SH-SY5Y (cell line): ENCODE data around the gene GUCA2A.

Experiments used
- GATA2 ChIP-seq: IDR thresholded peaks from 2 replicates; pipeline ENCODE4 v1.6.1; 2011; ENCODE audit warnings: mild to moderate bottlenecking, low read depth, low read length
- GATA3 ChIP-seq: IDR thresholded peaks from 2 replicates; pipeline ENCODE4 v1.6.1; 2011; ENCODE audit warnings: low read depth, mild to moderate bottlenecking, low read length, moderate library complexity

Gene GUCA2A, protein sequence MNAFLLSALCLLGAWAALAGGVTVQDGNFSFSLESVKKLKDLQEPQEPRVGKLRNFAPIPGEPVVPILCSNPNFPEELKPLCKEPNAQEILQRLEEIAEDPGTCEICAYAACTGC

DNA sequence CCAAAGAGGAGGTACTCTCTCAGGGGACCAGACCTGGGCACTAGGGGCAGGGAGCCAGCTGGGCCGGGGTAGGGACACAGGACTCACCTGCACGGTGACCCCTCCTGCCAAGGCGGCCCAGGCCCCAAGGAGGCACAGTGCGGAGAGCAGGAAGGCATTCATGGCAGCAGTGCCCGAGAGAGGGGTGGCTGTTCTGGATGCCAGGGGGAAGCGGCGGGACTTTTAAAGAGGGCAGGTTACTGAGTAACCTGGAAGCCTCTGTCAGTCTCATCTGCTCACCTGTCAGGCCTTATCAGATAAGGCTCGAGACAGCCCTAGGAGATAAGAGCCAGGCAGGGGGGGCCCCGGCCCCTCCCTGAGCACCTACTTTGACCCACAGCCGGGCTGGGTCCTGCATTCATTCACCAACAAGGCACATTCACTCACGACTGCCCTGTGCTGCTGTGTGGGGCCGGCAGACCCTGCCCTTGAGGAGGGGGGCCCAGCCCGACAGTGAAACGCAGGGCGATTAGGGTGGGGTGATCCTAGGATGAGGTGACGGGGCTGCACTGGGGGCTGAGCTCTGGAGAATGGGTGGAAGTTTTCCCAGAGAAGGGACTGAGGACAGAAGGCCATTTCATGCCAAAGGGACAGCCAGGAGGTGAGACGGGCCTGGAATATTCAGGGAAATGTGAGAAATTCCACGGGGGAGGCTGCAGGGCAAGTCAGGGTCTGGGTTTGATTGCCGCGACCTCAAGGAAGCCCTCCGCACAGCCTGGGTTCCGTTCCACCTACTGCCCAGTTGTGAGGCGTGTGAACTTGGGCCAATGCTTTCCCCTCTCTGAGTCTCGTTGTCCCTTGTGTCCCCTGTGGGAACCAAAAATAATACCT, at the start of gene GUCA2A:
Gene GUCA2A (minus strand): TSS at position 195 of the 870 bp plus-strand sequence. CDS start 33 bp downstream, at position 162.
- TF ChIP-seq GATA2 (no peak), GATA3 (no peak)

DNA sequence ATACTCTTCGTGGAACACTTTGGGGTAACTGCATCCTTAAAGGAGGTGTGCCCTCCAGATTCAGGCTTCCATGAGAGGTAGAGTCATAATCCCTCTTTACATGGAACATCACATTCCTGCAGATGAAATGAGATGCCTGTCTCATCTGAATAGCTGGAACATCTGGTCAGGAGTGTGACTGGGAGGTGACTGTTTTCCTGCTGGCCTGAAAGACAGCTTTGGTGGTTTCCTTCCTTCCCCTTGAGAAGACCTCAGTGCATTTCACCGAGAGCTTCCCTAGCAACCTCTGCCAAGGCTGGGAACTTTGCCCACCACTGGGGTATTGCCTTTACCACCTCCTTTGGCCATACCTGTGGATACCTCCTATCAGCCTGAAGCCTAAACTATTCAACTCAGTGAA, 46.7 kb upstream of the GUCA2A start:
- TF ChIP-seq GATA3, result no peak
- no peak for TF ChIP-seq GATA2

DNA sequence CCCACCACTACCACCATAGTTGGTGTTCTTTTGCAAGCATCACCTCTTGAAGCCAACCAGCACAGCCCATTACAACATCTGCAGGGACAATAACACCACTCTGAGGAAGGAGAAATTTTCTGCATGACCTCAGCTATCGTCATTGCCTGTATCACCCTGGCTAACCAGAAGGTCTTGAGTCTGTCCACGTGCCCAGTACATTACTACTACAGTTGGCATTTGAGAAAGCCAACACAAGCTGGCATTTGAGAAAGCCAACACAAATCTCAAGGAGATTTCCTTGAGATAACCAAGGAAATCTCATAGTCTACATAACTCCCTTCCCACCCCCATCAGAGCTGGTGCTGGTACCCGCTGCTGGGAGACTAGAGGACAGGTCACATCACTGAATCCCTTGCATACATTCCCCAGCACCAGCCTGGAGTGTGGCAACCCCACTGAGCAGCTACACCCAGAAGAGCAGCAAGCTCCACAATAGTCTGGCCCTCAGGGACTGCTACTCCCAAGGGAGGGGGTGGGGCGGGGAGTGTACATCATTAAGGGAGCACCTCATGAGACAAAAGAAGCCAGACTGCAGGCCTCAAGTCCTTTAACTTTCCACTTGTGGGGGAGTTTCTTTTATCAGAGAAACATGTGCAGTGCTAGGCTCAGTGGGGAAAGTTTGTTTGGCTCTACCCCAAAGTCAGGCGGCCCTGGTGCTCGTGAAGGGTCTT, 46.0 kb upstream of the GUCA2A start:
- TF ChIP-seq GATA2 (no peak), GATA3 (no peak)

DNA sequence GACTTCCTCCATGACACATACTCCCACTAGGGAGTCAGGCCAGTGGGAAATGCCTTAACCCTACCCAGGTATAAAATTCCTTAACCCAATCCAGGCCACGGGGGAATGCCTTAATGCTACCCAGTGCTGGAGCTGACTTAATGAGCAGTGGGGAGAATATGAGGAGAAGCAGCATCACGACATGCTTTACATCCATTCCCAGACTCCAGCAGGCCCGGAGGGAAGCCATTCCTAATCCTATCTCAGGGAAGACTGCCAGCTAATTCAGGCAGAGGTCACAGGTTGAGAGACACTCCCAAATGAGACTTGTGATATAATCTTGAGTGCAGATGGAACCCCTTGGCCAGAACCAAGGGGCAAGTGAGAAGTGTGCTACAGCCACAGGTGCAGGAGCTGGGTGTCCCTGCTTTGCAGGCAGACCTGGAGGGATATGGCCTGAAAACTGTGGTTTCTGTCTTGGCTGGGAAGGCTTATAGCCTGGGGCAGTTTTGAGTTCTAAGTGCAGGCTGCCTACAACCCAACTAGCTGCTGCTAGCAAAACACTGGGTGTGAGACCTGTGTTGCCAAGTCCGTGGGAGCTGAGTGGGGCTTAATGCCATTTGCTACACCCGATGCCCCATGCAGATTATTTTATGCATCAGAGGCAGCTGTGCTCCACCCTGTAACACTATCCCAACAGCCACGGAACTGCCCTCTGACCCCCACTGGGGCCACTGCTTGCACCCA, 45.1 kb upstream of the GUCA2A start:
- TF ChIP-seq GATA2 (no peak), GATA3 (no peak)

DNA sequence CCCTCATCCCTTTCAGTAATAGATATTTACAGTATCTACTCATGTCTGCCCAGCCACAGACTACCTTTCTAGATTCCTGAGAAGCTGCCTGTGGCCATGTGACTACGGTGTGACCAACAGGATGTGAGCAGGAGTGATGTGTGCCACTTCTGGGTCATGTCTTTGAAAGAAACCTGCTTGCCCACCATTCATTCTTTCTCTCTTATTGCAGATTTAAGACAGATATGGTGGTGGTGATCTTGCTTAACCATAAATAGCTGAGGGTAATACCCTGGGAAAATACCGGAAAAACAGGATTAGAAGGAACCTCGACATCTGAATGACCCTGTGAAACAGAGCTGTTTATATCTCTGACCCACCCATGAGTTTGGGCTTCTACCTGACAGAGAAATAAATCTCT, 41.6 kb upstream of the GUCA2A start:
- TF ChIP-seq GATA3, result no peak
- no peak for TF ChIP-seq GATA2

DNA sequence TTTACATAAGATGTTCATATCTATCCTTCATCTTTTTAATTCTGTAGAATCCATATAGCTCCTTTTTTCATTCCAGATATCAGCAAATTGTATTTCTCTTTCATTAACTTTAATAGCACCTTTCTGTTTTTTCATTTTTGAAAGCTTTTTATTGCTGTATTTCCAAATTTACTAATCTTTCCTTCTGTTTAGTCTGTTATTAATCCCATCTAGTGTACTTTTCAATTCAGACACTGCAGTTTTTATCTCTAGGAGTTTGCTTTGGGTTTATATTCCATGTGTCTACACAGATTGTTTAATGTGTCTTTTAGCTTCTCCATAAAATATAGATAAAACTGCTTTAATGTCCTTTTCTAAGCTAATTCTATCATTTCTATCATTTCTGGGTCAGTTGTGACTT, 37.4 kb upstream of the GUCA2A start:
- TF ChIP-seq GATA3, result no peak
- no peak for TF ChIP-seq GATA2

DNA sequence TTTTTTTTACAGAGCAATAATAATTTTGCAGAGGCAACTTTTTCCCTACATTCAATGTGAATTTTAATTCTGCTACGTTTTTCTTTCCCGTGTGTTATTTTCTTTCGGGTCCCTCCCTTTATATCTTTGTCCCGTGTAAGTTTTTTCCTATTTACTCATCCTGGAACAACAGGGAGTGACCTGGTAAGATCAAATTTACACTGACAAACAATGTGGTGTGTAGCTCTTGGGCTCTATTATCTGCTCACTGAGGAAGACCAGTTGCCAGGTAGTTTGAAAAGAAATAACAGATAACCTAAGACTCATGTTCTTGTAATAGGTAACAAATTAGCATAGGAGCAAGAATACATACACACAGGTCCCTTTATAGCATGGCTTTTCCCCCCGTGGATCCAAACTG, 33.7 kb upstream of the GUCA2A start:
- TF ChIP-seq GATA3, result no peak

DNA sequence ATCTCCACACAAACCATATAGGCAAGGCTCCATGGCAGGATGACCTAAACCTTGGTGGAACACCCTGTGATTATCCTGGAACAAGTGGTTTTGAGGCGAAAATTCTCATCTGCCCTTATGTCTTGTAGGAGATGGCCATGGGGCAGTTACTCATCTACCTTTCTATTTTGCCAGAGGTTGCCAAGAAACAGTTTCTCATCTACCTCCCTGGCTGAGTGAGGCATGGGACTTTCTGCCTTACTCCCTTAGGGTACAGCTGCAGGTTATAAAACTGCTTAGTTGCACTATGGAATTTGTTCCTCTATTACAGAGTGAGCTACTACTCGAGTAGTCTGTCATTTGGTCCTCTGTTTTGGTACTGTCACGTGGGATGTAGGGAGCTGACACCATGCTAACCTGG, 31.3 kb upstream of the GUCA2A start:
- TF ChIP-seq GATA2 (no peak), GATA3 (no peak)

DNA sequence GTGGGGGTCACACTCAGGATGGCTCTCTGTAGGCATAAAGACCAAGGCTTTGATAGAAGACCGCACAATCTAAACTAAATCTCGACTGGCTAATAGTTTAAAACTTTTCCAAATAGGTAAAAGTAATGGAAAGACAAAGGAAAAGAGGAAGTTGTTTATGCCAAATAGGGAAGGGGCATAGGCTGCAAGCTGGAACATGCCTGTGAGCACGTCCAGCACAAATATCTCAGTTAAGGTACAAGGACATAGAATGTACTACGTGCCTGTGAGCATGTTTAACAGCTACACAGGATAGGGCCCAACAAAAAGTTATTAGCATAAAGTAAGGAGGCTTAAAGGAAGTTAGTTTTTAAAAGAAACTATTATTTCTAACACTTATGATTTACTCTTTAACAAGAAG, 27.6 kb upstream of the GUCA2A start:
- no peak for TF ChIP-seq GATA3
- no peak for TF ChIP-seq GATA2

DNA sequence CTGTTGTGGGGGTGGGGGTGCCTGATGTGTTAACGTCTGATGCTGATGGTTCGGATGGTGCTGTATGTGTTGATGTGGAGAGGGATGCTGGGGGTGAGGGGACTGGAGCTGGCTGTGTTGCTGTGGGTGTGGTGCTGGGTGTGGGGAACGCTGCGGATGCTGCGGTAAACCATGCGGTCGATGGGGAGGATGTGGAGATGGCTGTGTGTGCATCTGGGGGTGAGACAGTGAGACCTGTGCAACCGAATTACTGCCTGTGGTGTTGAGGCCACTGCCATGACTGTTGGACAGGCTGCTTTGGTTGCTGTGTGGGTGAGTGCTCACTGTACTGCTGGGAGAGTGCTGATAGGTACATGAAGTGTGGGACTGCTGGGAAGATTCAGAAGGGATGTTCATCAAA, 26.8 kb upstream of the GUCA2A start:
- no peak for TF ChIP-seq GATA3
- TF ChIP-seq GATA2, result no peak

DNA sequence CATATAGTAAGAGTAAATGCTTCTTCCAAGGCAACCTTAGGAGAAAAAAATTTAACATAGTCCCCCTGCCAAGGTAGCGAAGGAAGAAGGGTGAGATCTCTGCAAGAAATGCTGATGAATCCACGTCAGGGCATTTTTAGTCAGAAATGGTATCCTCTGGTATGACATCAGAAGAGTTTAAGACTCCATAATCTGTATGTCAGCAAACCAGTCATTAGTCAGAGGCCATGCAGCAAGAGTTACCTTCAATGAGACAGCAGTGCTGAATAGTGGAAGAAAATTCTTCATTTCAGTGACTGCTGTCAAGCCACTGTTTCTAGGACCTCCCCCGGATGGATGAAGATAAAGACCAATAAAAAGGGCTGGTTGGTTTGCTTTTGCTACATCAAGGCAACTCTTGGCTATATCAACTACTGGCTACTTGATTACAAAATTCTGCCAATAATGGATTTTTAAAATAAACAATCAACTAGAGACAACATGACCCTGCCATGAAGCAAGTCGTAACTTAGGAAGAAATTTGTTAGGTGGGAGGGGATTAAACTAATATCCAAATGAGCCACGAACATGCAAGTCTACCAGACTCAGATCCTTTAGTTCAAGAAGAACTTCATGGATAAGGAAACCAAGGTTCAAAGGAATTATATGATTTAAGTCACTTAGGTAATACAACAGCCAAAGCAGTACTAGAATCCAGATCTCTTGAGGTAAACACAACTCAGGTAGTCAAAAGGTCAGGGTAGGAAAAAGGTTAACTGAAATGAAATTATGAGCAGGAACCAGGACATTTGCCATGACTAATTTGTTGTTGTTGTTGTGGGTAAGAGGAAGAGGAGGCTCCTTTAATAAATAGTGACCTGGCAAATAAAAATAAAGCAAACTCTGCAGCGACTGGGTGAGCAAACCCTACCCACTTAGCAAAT, 25.6 kb upstream of the GUCA2A start:
- no peak for TF ChIP-seq GATA2
- TF ChIP-seq GATA3, result no peak

DNA sequence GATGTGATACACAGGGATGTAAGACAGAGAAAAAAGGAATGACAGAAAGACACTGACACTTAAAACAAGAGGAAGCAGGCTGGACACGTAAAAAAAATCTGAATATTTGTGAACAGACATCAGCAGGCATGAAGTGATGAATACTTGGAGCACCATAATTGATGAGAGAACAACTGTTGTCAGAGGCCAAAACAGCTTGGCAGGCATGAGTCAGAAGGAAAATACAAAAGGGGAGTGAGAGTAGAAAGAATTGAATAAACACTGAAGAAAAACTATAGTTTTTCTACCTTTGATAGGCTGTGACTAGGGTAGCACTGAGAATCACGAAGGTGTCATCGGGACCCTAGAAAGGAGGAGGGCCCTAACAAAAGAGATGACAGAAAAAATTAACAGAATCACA, 21.6 kb upstream of the GUCA2A start:
- TF ChIP-seq GATA2, result no peak
- TF ChIP-seq GATA3, result no peak

DNA sequence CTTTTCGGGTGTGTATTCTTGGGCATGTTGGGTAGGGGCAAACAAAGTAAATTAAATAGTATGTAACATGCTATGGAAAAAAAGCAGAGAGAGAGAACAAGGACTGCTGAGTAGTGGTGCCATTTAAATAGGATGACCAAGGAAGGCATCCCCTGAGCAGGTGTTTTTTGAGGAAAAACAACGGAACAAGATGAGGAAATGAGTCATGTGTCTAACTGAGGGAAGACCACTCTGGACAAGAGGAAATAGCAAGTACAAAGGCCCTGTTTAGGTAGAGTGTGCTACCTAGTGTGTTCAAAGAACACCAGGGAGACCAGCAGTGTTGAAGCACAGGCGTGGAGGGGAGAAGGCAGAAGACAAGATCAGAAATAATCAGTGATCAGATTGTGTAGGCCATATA, 20.1 kb upstream of the GUCA2A start:
- no peak for TF ChIP-seq GATA2
- no peak for TF ChIP-seq GATA3
